HepG2 (cell line): ENCODE measurements around the gene ACSL5. TPM values are rescaled to one million over a fixed set of nuclear protein-coding genes. Genes with fewer than 3 reads are reported as not detected.

Experiments
- ATAC-seq: fragments of 200-7000 bp; cut with Tn5 transposase; 3 replicates; pipeline ENCODE4 v1.9.1; 2020; ENCODE audit warnings: mild to moderate bottlenecking, moderate library complexity
- BruUV-seq: library from RNA; stranded (reverse); fragments of 400-500 nt; replicated peaks from 2 replicates; lab custom pipeline; 2021; lab: Mats Ljungman, UMichigan
- CTCF ChIA-PET: fragments of 300-600 bp; formaldehyde crosslinking; extraction: SDS; loops from one replicate; lab custom pipeline; 2021; ENCODE audit warnings: low total read pairs, inconsistent platforms, low intra/inter-chr PET ratio; lab: Yijun Ruan, JAX
- POLR2A ChIA-PET: fragments of 350-600 bp; sonication (Branson Sonifier 250); formaldehyde crosslinking; loops from one replicate; lab custom pipeline; 2020; ENCODE audit warnings: antibody characterized with exemption, inconsistent platforms; lab: Yijun Ruan, JAX
- DNase-seq: peaks from one replicate; pipeline ENCODE4 v3.0.0-alpha.2; 2015; ENCODE audit warnings: low spot score
- FAIRE-seq: peaks from 3 replicates; lab custom pipeline; 2011; peaks lifted over from hg19 to GRCh38; lab: Jason Lieb, UNC
- H2AFZ ChIP-seq: one replicate; pipeline ENCODE4 v1.6.1; 2011; ENCODE audit warnings: low read length, inconsistent platforms
- H3K27ac ChIP-seq: fragments of 300-600 bp; 3 replicates; pipeline ENCODE4 v1.8.0; 2011; ENCODE audit warnings: mixed run types, mild to moderate bottlenecking, mixed read lengths, low read length, inconsistent platforms; ENCODE audit not compliant: insufficient read depth; ENCODE audit errors: extremely low read length
- H3K27me3 ChIP-seq, 2 experiments: fragments of 200-600 bp in 1 of 2; 2 replicates in 1 of 2; 3 replicates in 1 of 2; pipeline versions ENCODE4 v1.6.0 to v1.8.0; 2011; ENCODE audit warnings: low read length in 2 of 2, mild to moderate bottlenecking in 2 of 2, moderate library complexity in 2 of 2, inconsistent platforms in 1 of 2; ENCODE audit not compliant: insufficient read depth in 2 of 2, control insufficient read depth in 1 of 2
- H3K36me3 ChIP-seq, 2 experiments: fragments of 200-600 bp in 1 of 2; replicated peaks in 1 of 2; 2 replicates in 1 of 2; 3 replicates in 1 of 2; pipeline versions ENCODE4 v1.5.1 to v1.8.0; 2011; ENCODE audit warnings: low read length in 2 of 2, inconsistent platforms in 1 of 2; ENCODE audit not compliant: insufficient read depth in 2 of 2, control insufficient read depth in 1 of 2
- H3K4me1 ChIP-seq: 2 replicates; pipeline ENCODE4 v1.5.1; 2012; ENCODE audit warnings: low read length, inconsistent platforms; ENCODE audit not compliant: insufficient read depth
- H3K4me2 ChIP-seq: 2 replicates; pipeline ENCODE4 v1.6.0; 2011; ENCODE audit warnings: low read depth, low read length, inconsistent platforms
- H3K4me3 ChIP-seq, 3 experiments: fragments of 200-600 bp in 1 of 3; sonication (generic), shearing (Covaris generic) in 1 of 3; replicated peaks in 1 of 3; 2 replicates each; pipeline ENCODE4 v1.5.1; 2011 to 2016; ENCODE audit warnings: low read length in 3 of 3, inconsistent platforms in 2 of 3, low read depth in 2 of 3, mild to moderate bottlenecking in 2 of 3, control low read depth in 1 of 3, mixed read lengths in 1 of 3; ENCODE audit not compliant: insufficient read depth in 1 of 3
- H3K79me2 ChIP-seq: one replicate; pipeline ENCODE4 v1.6.1; 2011; ENCODE audit warnings: low read length, inconsistent platforms; ENCODE audit not compliant: insufficient read depth
- H3K9ac ChIP-seq: 2 replicates; pipeline ENCODE4 v1.6.0; 2011; ENCODE audit warnings: mild to moderate bottlenecking, low read depth, low read length, inconsistent platforms; ENCODE audit not compliant: insufficient read depth
- H3K9me3 ChIP-seq: 2 replicates; pipeline ENCODE4 v1.5.1; 2012; ENCODE audit warnings: mild to moderate bottlenecking, low read length
- H4K20me1 ChIP-seq: 2 replicates; pipeline ENCODE4 v1.6.0; 2011; ENCODE audit warnings: inconsistent platforms, mild to moderate bottlenecking, low read length, moderate library complexity; ENCODE audit not compliant: insufficient read depth
- ARID3A ChIP-seq: IDR thresholded peaks from 2 replicates; pipeline ENCODE4 v1.6.1; 2012; ENCODE audit warnings: low read depth, low read length, improper control_type of control experiment
- BRD4 ChIP-seq: sonication (generic); formaldehyde crosslinking; IDR thresholded peaks from 2 replicates; pipeline ENCODE4 v1.4.0; 2020; ENCODE audit warnings: missing genetic modification reagents
- CENPBD1 ChIP-seq: sonication (generic); formaldehyde crosslinking; IDR thresholded peaks from 2 replicates; pipeline ENCODE4 v1.8.0; 2022; ENCODE audit warnings: missing genetic modification reagents, low read depth, mild to moderate bottlenecking, borderline replicate concordance
- HNF4A ChIP-seq: sonication (generic); formaldehyde crosslinking; IDR thresholded peaks from 2 replicates; pipeline ENCODE4 v1.4.0; 2020; ENCODE audit warnings: missing genetic modification reagents
- HOXA3 ChIP-seq: sonication (generic); formaldehyde crosslinking; IDR thresholded peaks from 2 replicates; pipeline ENCODE4 v1.5.0; 2020; ENCODE audit warnings: missing genetic modification reagents
- ISL2 ChIP-seq: sonication (generic); formaldehyde crosslinking; IDR thresholded peaks from 2 replicates; pipeline ENCODE4 v1.5.0; 2020; ENCODE audit warnings: missing genetic modification reagents
- KDM3A ChIP-seq: IDR thresholded peaks from 2 replicates; pipeline ENCODE4 v1.6.1; 2018; ENCODE audit warnings: low read depth, missing compliant biosample characterization
- MAF1 ChIP-seq: sonication (generic); formaldehyde crosslinking; IDR thresholded peaks from 2 replicates; pipeline ENCODE4 v1.5.0; 2020; ENCODE audit warnings: missing genetic modification reagents, borderline replicate concordance
- STAG1 ChIP-seq: sonication (generic); formaldehyde crosslinking; IDR thresholded peaks from 2 replicates; pipeline ENCODE4 v1.4.0; 2020; ENCODE audit warnings: missing genetic modification reagents
- TAF15 ChIP-seq: fragments of 200-400 bp; formaldehyde crosslinking; IDR thresholded peaks from one replicate; pipeline ENCODE4 v1.6.1; 2018; ENCODE audit warnings: mild to moderate bottlenecking, low read depth, low read length; ENCODE audit not compliant: poor library complexity, severe bottlenecking
- ZBTB43 ChIP-seq: sonication (generic); formaldehyde crosslinking; conservative IDR thresholded peaks from 2 replicates; pipeline ENCODE4 v1.4.0; 2020; ENCODE audit warnings: missing genetic modification reagents
- ZFP90 ChIP-seq: sonication (generic); formaldehyde crosslinking; IDR thresholded peaks from 2 replicates; pipeline ENCODE4 v1.8.0; 2022; ENCODE audit warnings: missing genetic modification reagents, mild to moderate bottlenecking, inconsistent platforms, borderline replicate concordance
- ZNF292 ChIP-seq: sonication (generic); formaldehyde crosslinking; IDR thresholded peaks from 2 replicates; pipeline ENCODE4 v1.8.1; 2022; ENCODE audit warnings: mild to moderate bottlenecking, low read depth, missing genetic modification reagents, borderline replicate concordance
- ZNF3 ChIP-seq: IDR thresholded peaks from 2 replicates; pipeline ENCODE4 v1.7.0; 2017; ENCODE audit warnings: inconsistent platforms
- ZNF547 ChIP-seq: sonication (generic); formaldehyde crosslinking; IDR thresholded peaks from 2 replicates; pipeline ENCODE4 v1.5.1; 2020; ENCODE audit warnings: mild to moderate bottlenecking, missing genetic modification reagents
- ZNF552 ChIP-seq: sonication (generic); formaldehyde crosslinking; IDR thresholded peaks from 2 replicates; pipeline ENCODE4 v1.9.0; 2022; ENCODE audit warnings: missing genetic modification reagents, mild to moderate bottlenecking, borderline replicate concordance
- ZNF724P ChIP-seq: sonication (generic); formaldehyde crosslinking; IDR thresholded peaks from 2 replicates; pipeline ENCODE4 v1.8.0; 2022; ENCODE audit warnings: missing genetic modification reagents, borderline replicate concordance
- ZNF883 ChIP-seq: sonication (generic); formaldehyde crosslinking; IDR thresholded peaks from 2 replicates; pipeline ENCODE4 v1.5.1; 2020; ENCODE audit warnings: mild to moderate bottlenecking, missing genetic modification reagents; ENCODE audit errors: not compliant biosample characterization
- WGBS: methylation state at CpG from one replicate; pipeline ENCODE4 v1.1.6; 2017; ENCODE audit warnings: low lambda C conversion rate; 5-methylcytosine and 5-hydroxymethylcytosine counted together
- in situ Hi-C: cut with HindIII; loops from 2 replicates; pipeline ENCODE4 v1.10.0; 2017; ENCODE audit warnings: low pct_unique_long_range_greater_than_20kb; ENCODE audit not compliant: extremely low pct_ligation_motif_present
- intact Hi-C: fragments of 100-400 bp; cut with micrococcal nuclease; formaldehyde crosslinking; loops from one replicate; pipeline ENCODE4 v1.10.0; 2022; ENCODE audit not compliant: unreplicated experiment
- polyA plus RNA-seq, 8 experiments: library from polyadenylated mRNA; depleted of rRNA in 3 of 8; stranded (reverse) in 7 of 8; unstranded in 1 of 8; fragments of >200 nt; fragmentation: Illumina TruSeq in 4 of 8; extraction: Trizol in 4 of 8; gene quantifications; 2 replicates each; pipeline versions ENCODE4 v1.2.1 to v1.2.3, GENCODE V29; 2011 to 2016; ENCODE audit warnings: low read depth in 4 of 8, missing spikeins in 1 of 8, mixed read lengths in 1 of 8; ENCODE audit not compliant: insufficient read depth in 1 of 8
- total RNA-seq, 5 experiments: library from RNA; depleted of rRNA; stranded (reverse); fragments of >200 nt; fragmentation: Illumina TruSeq; extraction: Trizol; gene quantifications; 2 replicates each; pipeline ENCODE4 v1.2.3, GENCODE V29; 2016; ENCODE audit warnings: low read depth in 1 of 5
- TF ChIP-seq, protein P1 (sequence below): sonication (generic); formaldehyde crosslinking; IDR thresholded peaks from 2 replicates; pipeline ENCODE4 v1.4.0; 2020; ENCODE audit warnings: missing genetic modification reagents, borderline replicate concordance

ACSL5 gene
- total and polyA plus RNA-seq, 2 of the 13 experiments (the other 11 are each of a cell fraction or from before 2014, with no cell fraction given), result 56.4 to 82.5 TPM

DNA sequence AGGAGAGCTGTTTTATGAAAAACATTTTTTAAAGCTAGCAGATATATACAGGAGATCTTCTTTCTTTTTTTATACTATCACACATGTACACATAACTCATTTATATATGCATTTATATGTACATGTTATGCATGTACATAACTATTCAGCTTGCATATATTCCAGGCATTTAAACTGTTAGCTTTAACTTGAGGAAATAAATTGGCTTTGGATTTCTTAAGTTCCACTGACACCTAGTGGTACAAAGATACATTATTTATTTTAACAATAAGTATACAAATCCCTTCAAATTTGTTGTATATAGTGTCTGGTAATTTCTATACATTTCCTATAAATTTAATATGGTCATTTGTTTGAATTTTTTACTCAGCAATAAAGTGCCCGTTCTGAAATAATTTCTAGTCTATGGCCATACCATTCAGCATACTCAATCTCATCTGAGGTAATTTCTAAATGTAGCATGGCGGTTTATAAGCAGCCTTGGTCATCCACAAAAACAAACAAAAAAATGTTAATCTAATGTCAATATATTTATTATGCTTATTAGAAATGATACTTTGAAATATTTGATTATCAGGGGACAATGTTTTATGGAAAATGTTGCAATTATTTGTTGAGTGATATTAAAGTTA is 61.2 kb downstream of the ACSL5 start:
- 67% methylated on average over 2 of the region's 2 CpGs for WGBS
- H4K20me1 ChIP-seq, result no peaks in the 10 kb centered on the region; the same call in 1 of the 2 replicates
- H2AFZ ChIP-seq, result no peak overlapping the region
- H3K4me3 ChIP-seq, result no peak overlapping the region
- no peak overlapping the region for H3K4me2 ChIP-seq
- in situ Hi-C loops, result loop anchor here (25.0 kb wide), 2 partner anchors 98 to 298 kb away; no protein-coding TSS in a partner anchor
- no peak overlapping the region for H3K9ac ChIP-seq
- H3K27me3 ChIP-seq, result no peaks in the 10 kb centered on the region
- ChIA-PET CTCF (interaction anchor here (1.7 to 2.1 kb wide), 2 partner anchors 114 to 121 kb away, joined by 5 to 7 read pairs; no protein-coding TSS in a partner anchor), POLR2A (interaction anchor here (0.6 to 1.4 kb wide), 3 partner anchors 55 to 113 kb away, joined by 3 read pairs; no protein-coding TSS in a partner anchor)
- peak; percentile 52 for DNase-seq
- ATAC-seq, result no peak
- FAIRE-seq, result no peak
- no peak overlapping the region for H3K27ac ChIP-seq
- peaks cover 10 to 48% of the 10 kb centered on the region in 2 experiments for H3K36me3 ChIP-seq
- no peaks in the 10 kb centered on the region for H3K9me3 ChIP-seq
- no TSS peak for BruUV-seq
- peaks cover 2% of the 10 kb centered on the region for H3K4me1 ChIP-seq
- H3K79me2 ChIP-seq, result no peaks in the 10 kb centered on the region
- intact Hi-C loops, result loop anchor here (2.0 to 5.0 kb wide), 2 partner anchors 120 to 273 kb away; no protein-coding TSS in a partner anchor
- no peak for TF ChIP-seq ZNF883
- TF ChIP-seq ZBTB43 (CRISPR knock-in tag), result no peak
- no peak for TF ChIP-seq ZNF292 (CRISPR knock-in tag)
- no peak for TF ChIP-seq ZNF547 (CRISPR knock-in tag)
- no peak for TF ChIP-seq ZNF3 (CRISPR knock-in tag)
- no peak for TF ChIP-seq BRD4 (CRISPR knock-in tag)
- TF ChIP-seq ZNF552 (CRISPR knock-in tag), result no peak
- TF ChIP-seq MAF1 (CRISPR knock-in tag), result no peak
- TF ChIP-seq HOXA3 (CRISPR knock-in tag), result no peak
- TF ChIP-seq ZNF724P, result no peak
- TF ChIP-seq STAG1, result peak; percentile 79
- no peak for TF ChIP-seq CENPBD1 (CRISPR knock-in tag)
- no peak for TF ChIP-seq HNF4A (CRISPR knock-in tag)
- peak; percentile 39; the same call in 1 of the 2 replicates for TF ChIP-seq ARID3A
- TF ChIP-seq ZFP90 (CRISPR knock-in tag), result no peak
- no peak for TF ChIP-seq TAF15
- no peak for TF ChIP-seq KDM3A (CRISPR knock-in tag)
- TF ChIP-seq, protein P1, sequence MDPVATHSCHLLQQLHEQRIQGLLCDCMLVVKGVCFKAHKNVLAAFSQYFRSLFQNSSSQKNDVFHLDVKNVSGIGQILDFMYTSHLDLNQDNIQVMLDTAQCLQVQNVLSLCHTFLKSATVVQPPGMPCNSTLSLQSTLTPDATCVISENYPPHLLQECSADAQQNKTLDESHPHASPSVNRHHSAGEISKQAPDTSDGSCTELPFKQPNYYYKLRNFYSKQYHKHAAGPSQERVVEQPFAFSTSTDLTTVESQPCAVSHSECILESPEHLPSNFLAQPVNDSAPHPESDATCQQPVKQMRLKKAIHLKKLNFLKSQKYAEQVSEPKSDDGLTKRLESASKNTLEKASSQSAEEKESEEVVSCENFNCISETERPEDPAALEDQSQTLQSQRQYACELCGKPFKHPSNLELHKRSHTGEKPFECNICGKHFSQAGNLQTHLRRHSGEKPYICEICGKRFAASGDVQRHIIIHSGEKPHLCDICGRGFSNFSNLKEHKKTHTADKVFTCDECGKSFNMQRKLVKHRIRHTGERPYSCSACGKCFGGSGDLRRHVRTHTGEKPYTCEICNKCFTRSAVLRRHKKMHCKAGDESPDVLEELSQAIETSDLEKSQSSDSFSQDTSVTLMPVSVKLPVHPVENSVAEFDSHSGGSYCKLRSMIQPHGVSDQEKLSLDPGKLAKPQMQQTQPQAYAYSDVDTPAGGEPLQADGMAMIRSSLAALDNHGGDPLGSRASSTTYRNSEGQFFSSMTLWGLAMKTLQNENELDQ (CRISPR knock-in tag), result no peak
- no peak for TF ChIP-seq ISL2 (CRISPR knock-in tag)
